Smooth muscle cell (in vitro differentiated cells): Measurements from ENCODE around the gene NEK8. TPM values are rescaled to one million over a fixed set of nuclear protein-coding genes. Genes with fewer than 3 reads are reported as not detected.
A peak's percentile ranks its signal among the peaks of the same experiment; 100 is the strongest.
"Not testable (repeated sequence)": the region's sequence is repeated elsewhere in the genome, so short reads cannot be mapped to it uniquely, and the experiment has no call there.

Source experiments
- DNase-seq: peaks from one replicate; lab custom pipeline; 2025; ENCODE audit not compliant: unreplicated experiment; lab: John Stamatoyannopoulos, UW
- H2AFZ ChIP-seq: fragments of 200-600 bp; sonication (generic); 2 replicates; pipeline ENCODE4 v1.6.0; 2016; ENCODE audit warnings: antibody characterized with exemption, low read depth, mild to moderate bottlenecking
- H3F3A ChIP-seq: fragments of 200-600 bp; sonication (generic); 2 replicates; pipeline ENCODE4 v1.6.0; 2017; ENCODE audit warnings: antibody characterized with exemption, low read depth
- H3K27ac ChIP-seq: fragments of 200-600 bp; sonication (generic); 2 replicates; pipeline ENCODE4 v1.5.1; 2016; ENCODE audit warnings: low read depth, mild to moderate bottlenecking
- H3K27me3 ChIP-seq: fragments of 200-600 bp; sonication (generic); 2 replicates; pipeline ENCODE4 v1.6.1; 2016; ENCODE audit warnings: low read depth, mild to moderate bottlenecking
- H3K36me3 ChIP-seq: fragments of 200-600 bp; sonication (generic); 2 replicates; pipeline ENCODE4 v1.5.1; 2016; ENCODE audit warnings: low read depth
- H3K4me1 ChIP-seq: fragments of 200-600 bp; sonication (generic); 2 replicates; pipeline ENCODE4 v1.5.1; 2016; ENCODE audit warnings: low read depth
- H3K4me2 ChIP-seq: fragments of 200-600 bp; sonication (generic); 2 replicates; pipeline ENCODE4 v1.6.0; 2016; ENCODE audit warnings: mild to moderate bottlenecking
- H3K4me3 ChIP-seq: fragments of 200-600 bp; sonication (generic); 2 replicates; pipeline ENCODE4 v1.5.1; 2016; ENCODE audit warnings: mild to moderate bottlenecking
- H3K79me2 ChIP-seq: fragments of 200-600 bp; sonication (generic); 2 replicates; pipeline ENCODE4 v1.6.0; 2016; ENCODE audit warnings: low read depth, mild to moderate bottlenecking
- H3K9ac ChIP-seq: fragments of 200-600 bp; sonication (generic); 2 replicates; pipeline ENCODE4 v1.6.0; 2016; ENCODE audit warnings: low read depth
- H3K9me3 ChIP-seq: fragments of 200-600 bp; sonication (generic); replicated peaks from 2 replicates; pipeline ENCODE4 v1.5.1; 2016; ENCODE audit warnings: low read depth
- H4K20me1 ChIP-seq: fragments of 200-600 bp; sonication (generic); 2 replicates; pipeline ENCODE4 v1.6.0; 2016; ENCODE audit warnings: low read depth
- WGBS: methylation state at CpG from one replicate; pipeline ENCODE4 v1.1.7; 2016; ENCODE audit warnings: low lambda C conversion rate; 5-methylcytosine and 5-hydroxymethylcytosine counted together
- polyA plus RNA-seq: library from polyadenylated mRNA; unstranded; fragments of >200 nt; fragmentation: Nextera tagmentation; extraction: Ambion mirVana; gene quantifications from 2 replicates; pipeline ENCODE4 v1.2.1, GENCODE V29; 2016
- total RNA-seq: library from RNA; depleted of rRNA; stranded (reverse); fragments of >200 nt; gene quantifications from 2 replicates; pipeline ENCODE4 v1.2.3, GENCODE V29; 2014
- TF ChIP-seq, protein P1 (sequence below): fragments of 200-600 bp; sonication (generic); IDR thresholded peaks from 2 replicates; pipeline ENCODE4 v1.5.1; 2017; ENCODE audit warnings: borderline replicate concordance, mild to moderate bottlenecking, antibody characterized with exemption; ENCODE audit not compliant: insufficient read depth, poor library complexity, severe bottlenecking

The NEK8 gene
- total and polyA plus RNA-seq, 2 experiments from 2014 or later: 2.8 to 4.6 TPM

- H3K4me3 ChIP-seq: no peak overlapping the region
- H3K9me3 ChIP-seq: no peaks in the 10 kb centered on the region
- H3F3A ChIP-seq: peaks cover 36% of the 10 kb centered on the region
- H3K9ac ChIP-seq: no peak overlapping the region
- TF ChIP-seq, protein P1, sequence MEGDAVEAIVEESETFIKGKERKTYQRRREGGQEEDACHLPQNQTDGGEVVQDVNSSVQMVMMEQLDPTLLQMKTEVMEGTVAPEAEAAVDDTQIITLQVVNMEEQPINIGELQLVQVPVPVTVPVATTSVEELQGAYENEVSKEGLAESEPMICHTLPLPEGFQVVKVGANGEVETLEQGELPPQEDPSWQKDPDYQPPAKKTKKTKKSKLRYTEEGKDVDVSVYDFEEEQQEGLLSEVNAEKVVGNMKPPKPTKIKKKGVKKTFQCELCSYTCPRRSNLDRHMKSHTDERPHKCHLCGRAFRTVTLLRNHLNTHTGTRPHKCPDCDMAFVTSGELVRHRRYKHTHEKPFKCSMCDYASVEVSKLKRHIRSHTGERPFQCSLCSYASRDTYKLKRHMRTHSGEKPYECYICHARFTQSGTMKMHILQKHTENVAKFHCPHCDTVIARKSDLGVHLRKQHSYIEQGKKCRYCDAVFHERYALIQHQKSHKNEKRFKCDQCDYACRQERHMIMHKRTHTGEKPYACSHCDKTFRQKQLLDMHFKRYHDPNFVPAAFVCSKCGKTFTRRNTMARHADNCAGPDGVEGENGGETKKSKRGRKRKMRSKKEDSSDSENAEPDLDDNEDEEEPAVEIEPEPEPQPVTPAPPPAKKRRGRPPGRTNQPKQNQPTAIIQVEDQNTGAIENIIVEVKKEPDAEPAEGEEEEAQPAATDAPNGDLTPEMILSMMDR: no peak
- H3K79me2 ChIP-seq: peaks cover 32% of the 10 kb centered on the region
- H3K4me2 ChIP-seq: no peak overlapping the region
- no peaks in the 10 kb centered on the region for H3K36me3 ChIP-seq
- peak overlapping the region; percentile 98 for H3K27ac ChIP-seq
- H2AFZ ChIP-seq: no peak overlapping the region
- H3K27me3 ChIP-seq: no peaks in the 10 kb centered on the region
- WGBS: 86% methylated on average over 6 of the region's 6 CpGs
- no peak for DNase-seq
- peaks cover 33% of the 10 kb centered on the region for H3K4me1 ChIP-seq
- peaks cover 47% of the 10 kb centered on the region for H4K20me1 ChIP-seq
Observed at GRCh38 chr17:28723159-28723835, 5.3 kb upstream of the NEK8 start.

DNA sequence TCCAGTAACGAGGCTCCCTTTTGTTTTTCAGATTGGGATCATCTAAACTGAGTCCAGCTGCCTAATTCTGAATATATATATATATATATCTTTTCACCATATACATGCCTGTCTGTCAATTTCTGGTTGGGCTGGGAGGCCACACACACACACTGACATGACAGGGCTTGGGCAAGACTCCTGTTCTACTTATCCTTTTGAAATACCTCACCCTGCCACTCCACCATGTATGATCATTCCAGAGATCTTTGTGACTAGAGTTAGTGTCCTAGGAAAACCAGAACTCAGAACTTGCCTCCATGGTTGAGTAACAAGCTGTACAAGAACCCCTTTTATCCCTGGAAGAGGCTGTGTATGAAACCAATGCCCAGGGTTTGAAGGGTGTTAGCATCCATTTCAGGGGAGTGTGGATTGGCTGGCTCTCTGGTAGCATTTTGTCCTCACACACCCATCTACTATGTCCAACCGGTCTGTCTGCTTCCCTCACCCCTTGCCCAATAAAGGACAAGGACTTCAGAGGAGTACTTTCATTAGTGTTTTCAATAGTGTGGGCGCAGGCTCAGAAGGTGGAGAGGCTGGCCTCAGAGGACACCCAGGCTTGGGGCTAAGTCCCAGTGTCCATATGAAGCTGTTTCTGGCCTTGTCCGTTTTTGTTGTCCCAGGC, 4.6 kb upstream of the NEK8 start:
- H3K9ac ChIP-seq, H3K36me3 ChIP-seq, H3K9me3 ChIP-seq, H3K27me3 ChIP-seq, H2AFZ ChIP-seq, DNase-seq, H3K4me3 ChIP-seq, H3K4me2 ChIP-seq: not testable (repeated sequence)
- Histone ChIP-seq H4K20me1 (peaks cover 47% of the 10 kb centered on the region), H3K79me2 (peaks cover 32% of the 10 kb centered on the region), H3K27ac (peak overlapping the region; percentile 98), H3K4me1 (peaks cover 27% of the 10 kb centered on the region), H3F3A (peaks cover 30% of the 10 kb centered on the region)
- 82% methylated on average over 4 of the region's 4 CpGs for WGBS

GRCh38 chr17:28724500-28725165, 4.0 kb upstream of the NEK8 start:
- no peak for DNase-seq
- Histone ChIP-seq H3K4me2 (peak overlapping the region; percentile 98), H2AFZ (no peak overlapping the region), H4K20me1 (peaks cover 47% of the 10 kb centered on the region), H3K27me3 (no peaks in the 10 kb centered on the region), H3F3A (peaks cover 26% of the 10 kb centered on the region), H3K79me2 (peaks cover 32% of the 10 kb centered on the region), H3K4me1 (peaks cover 26% of the 10 kb centered on the region), H3K27ac (peak overlapping the region; percentile 98), H3K36me3 (no peaks in the 10 kb centered on the region), H3K4me3 (peak overlapping the region; percentile 86), H3K9me3 (no peaks in the 10 kb centered on the region), H3K9ac (no peak overlapping the region)
- 73% methylated on average over 10 of the region's 10 CpGs for WGBS
- TF ChIP-seq, protein P1: no peak

- no peak for DNase-seq
- 4% methylated on average over 20 of the region's 20 CpGs for WGBS
- Histone ChIP-seq H3K27ac (peak overlapping the region; percentile 98), H2AFZ (no peak overlapping the region), H3K9me3 (no peaks in the 10 kb centered on the region), H4K20me1 (peaks cover 45% of the 10 kb centered on the region), H3K4me3 (peak overlapping the region; percentile 86), H3K36me3 (no peaks in the 10 kb centered on the region), H3K79me2 (peaks cover 29% of the 10 kb centered on the region), H3K4me2 (peak overlapping the region; percentile 98), H3K9ac (peak overlapping the region; percentile 28), H3K4me1 (peaks cover 26% of the 10 kb centered on the region), H3K27me3 (no peaks in the 10 kb centered on the region), H3F3A (peaks cover 25% of the 10 kb centered on the region)
- TF ChIP-seq, protein P1: no peak
Observed at GRCh38 chr17:28725166-28725659, 3.4 kb upstream of the NEK8 start.
